ENCODE results near the gene RWDD3.

- TF ChIP-seq, protein P1, sequence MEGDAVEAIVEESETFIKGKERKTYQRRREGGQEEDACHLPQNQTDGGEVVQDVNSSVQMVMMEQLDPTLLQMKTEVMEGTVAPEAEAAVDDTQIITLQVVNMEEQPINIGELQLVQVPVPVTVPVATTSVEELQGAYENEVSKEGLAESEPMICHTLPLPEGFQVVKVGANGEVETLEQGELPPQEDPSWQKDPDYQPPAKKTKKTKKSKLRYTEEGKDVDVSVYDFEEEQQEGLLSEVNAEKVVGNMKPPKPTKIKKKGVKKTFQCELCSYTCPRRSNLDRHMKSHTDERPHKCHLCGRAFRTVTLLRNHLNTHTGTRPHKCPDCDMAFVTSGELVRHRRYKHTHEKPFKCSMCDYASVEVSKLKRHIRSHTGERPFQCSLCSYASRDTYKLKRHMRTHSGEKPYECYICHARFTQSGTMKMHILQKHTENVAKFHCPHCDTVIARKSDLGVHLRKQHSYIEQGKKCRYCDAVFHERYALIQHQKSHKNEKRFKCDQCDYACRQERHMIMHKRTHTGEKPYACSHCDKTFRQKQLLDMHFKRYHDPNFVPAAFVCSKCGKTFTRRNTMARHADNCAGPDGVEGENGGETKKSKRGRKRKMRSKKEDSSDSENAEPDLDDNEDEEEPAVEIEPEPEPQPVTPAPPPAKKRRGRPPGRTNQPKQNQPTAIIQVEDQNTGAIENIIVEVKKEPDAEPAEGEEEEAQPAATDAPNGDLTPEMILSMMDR (IDR thresholded peaks at IDR 0.05) = no peak
- no peak for TF ChIP-seq ZSCAN20 (CRISPR knock-in tag; IDR thresholded peaks at IDR 0.05)
- no peak for TF ChIP-seq KDM1A (IDR thresholded peaks at IDR 0.05; ENCODE audit: low read depth)
- no peak for TF ChIP-seq CEBPB (IDR thresholded peaks at IDR 0.05)
- TF ChIP-seq HDAC2 (IDR thresholded peaks at IDR 0.05) = no peak
Observed at GRCh38 chr1:95208876-95209275, 25.1 kb upstream of the RWDD3 start.
